H9 (cell line): ENCODE measurements around the gene PRPF4. TPM values are rescaled to one million over a fixed set of nuclear protein-coding genes. Genes with fewer than 3 reads are reported as not detected.

Experiments
- DNase-seq: peaks from one replicate; pipeline ENCODE4 v3.0.0-alpha.2; 2017
- H2AFZ ChIP-seq: one replicate; pipeline ENCODE4 v1.6.1; 2013; ENCODE audit warnings: mild to moderate bottlenecking, low read length, control low read depth, moderate library complexity
- H2AK5ac ChIP-seq: 2 replicates; pipeline ENCODE4 v1.6.1; 2013; ENCODE audit warnings: low read length, control low read depth, mixed read lengths; ENCODE audit not compliant: insufficient read length
- H2BK120ac ChIP-seq: one replicate; pipeline ENCODE4 v1.6.1; 2013; ENCODE audit warnings: low read depth, mild to moderate bottlenecking, low read length, control low read depth, inconsistent platforms; ENCODE audit not compliant: poor library complexity, severe bottlenecking
- H2BK12ac ChIP-seq: 2 replicates; pipeline ENCODE4 v1.6.1; 2013; ENCODE audit warnings: low read length, control low read depth, mixed read lengths, low read depth; ENCODE audit not compliant: insufficient read length
- H2BK15ac ChIP-seq: 2 replicates; pipeline ENCODE4 v1.6.1; 2013; ENCODE audit warnings: low read depth, low read length, control low read depth
- H2BK20ac ChIP-seq: one replicate; pipeline ENCODE4 v1.6.1; 2013; ENCODE audit warnings: low read depth, mild to moderate bottlenecking, low read length, control low read depth, inconsistent platforms; ENCODE audit not compliant: poor library complexity, severe bottlenecking
- H2BK5ac ChIP-seq: 2 replicates; pipeline ENCODE4 v1.6.1; 2013; ENCODE audit warnings: low read length, control low read depth, mixed read lengths; ENCODE audit not compliant: insufficient read length
- H3K14ac ChIP-seq: 2 replicates; pipeline ENCODE4 v1.6.1; 2013; ENCODE audit warnings: low read length, control low read depth; ENCODE audit not compliant: insufficient read depth
- H3K18ac ChIP-seq: 2 replicates; pipeline ENCODE4 v1.6.1; 2013; ENCODE audit warnings: low read depth, mild to moderate bottlenecking, mixed read lengths, low read length, control low read depth; ENCODE audit not compliant: insufficient read length
- H3K23ac ChIP-seq: 2 replicates; pipeline ENCODE4 v1.6.1; 2013; ENCODE audit warnings: low read length, control low read depth, mixed read lengths, low read depth; ENCODE audit not compliant: insufficient read length
- H3K23me2 ChIP-seq: 2 replicates; pipeline ENCODE4 v1.6.1; 2013; ENCODE audit warnings: low read depth, mild to moderate bottlenecking, mixed read lengths, low read length, control low read depth; ENCODE audit not compliant: insufficient read length, poor library complexity, severe bottlenecking
- H3K27ac ChIP-seq: 2 replicates; pipeline ENCODE4 v1.5.1; 2013; ENCODE audit warnings: low read length, control low read depth, mixed read lengths, low read depth; ENCODE audit not compliant: insufficient read length
- H3K27me3 ChIP-seq: 2 replicates; pipeline ENCODE4 v1.6.1; 2013; ENCODE audit warnings: low read length, control low read depth, inconsistent platforms; ENCODE audit not compliant: insufficient read depth
- H3K4ac ChIP-seq: 2 replicates; pipeline ENCODE4 v1.6.1; 2013; ENCODE audit warnings: low read depth, mild to moderate bottlenecking, control low read depth, inconsistent platforms, low read length, moderate library complexity
- H3K4me1 ChIP-seq: 2 replicates; pipeline ENCODE4 v1.6.1; 2013; ENCODE audit warnings: low read length, control low read depth, inconsistent platforms; ENCODE audit not compliant: insufficient read depth
- H3K4me2 ChIP-seq: 2 replicates; pipeline ENCODE4 v1.6.1; 2013; ENCODE audit warnings: low read length, control low read depth, mixed read lengths; ENCODE audit not compliant: insufficient read length, insufficient read depth
- H3K56ac ChIP-seq: 2 replicates; pipeline ENCODE4 v1.6.1; 2013; ENCODE audit warnings: low read depth, mild to moderate bottlenecking, mixed read lengths, low read length, control low read depth; ENCODE audit not compliant: insufficient read length
- H3K79me1 ChIP-seq: 2 replicates; pipeline ENCODE4 v1.6.1; 2013; ENCODE audit warnings: low read depth, mild to moderate bottlenecking, moderate library complexity, low read length, control low read depth, inconsistent platforms; ENCODE audit not compliant: insufficient read depth, poor library complexity, severe bottlenecking
- H3K79me2 ChIP-seq: 2 replicates; pipeline ENCODE4 v1.6.1; 2013; ENCODE audit warnings: low read length, control low read depth, inconsistent platforms; ENCODE audit not compliant: insufficient read depth
- H3K9ac ChIP-seq: 2 replicates; pipeline ENCODE4 v1.6.1; 2013; ENCODE audit warnings: low read length, control low read depth, mixed read lengths; ENCODE audit not compliant: insufficient read length; ENCODE audit errors: extremely low read depth
- H3K9me3 ChIP-seq: one replicate; pipeline ENCODE4 v1.6.1; 2013; ENCODE audit warnings: low read depth, low read length, inconsistent platforms; ENCODE audit not compliant: control insufficient read depth
- H3T11ph ChIP-seq: one replicate; pipeline ENCODE4 v1.6.1; 2013; ENCODE audit warnings: mild to moderate bottlenecking, low read length, control low read depth, inconsistent platforms
- H4K20me1 ChIP-seq: one replicate; pipeline ENCODE4 v1.6.1; 2013; ENCODE audit not compliant: control insufficient read depth, insufficient read length, insufficient read depth
- H4K5ac ChIP-seq: 2 replicates; pipeline ENCODE4 v1.6.1; 2013; ENCODE audit warnings: low read depth, mild to moderate bottlenecking, mixed read lengths, low read length, control low read depth; ENCODE audit not compliant: insufficient read length
- H4K8ac ChIP-seq: replicated peaks from 2 replicates; pipeline ENCODE4 v1.6.1; 2013; ENCODE audit warnings: low read length, control low read depth, mixed read lengths, low read depth; ENCODE audit not compliant: insufficient read length
- H4K91ac ChIP-seq: 2 replicates; pipeline ENCODE4 v1.6.1; 2013; ENCODE audit warnings: low read depth, mild to moderate bottlenecking, moderate library complexity, mixed read lengths, low read length, control low read depth; ENCODE audit not compliant: insufficient read length
- H3K27ac Mint-ChIP-seq, 3 experiments: 2 replicates in 2 of 3; 3 replicates in 1 of 3; pipeline ENCODE4 v1.8.0; 2020 to 2021; ENCODE audit warnings: mixed read lengths in 3 of 3, mild to moderate bottlenecking in 1 of 3, moderate library complexity in 1 of 3
- H3K27me3 Mint-ChIP-seq: 2 replicates; pipeline ENCODE4 v1.8.0; 2021; ENCODE audit warnings: low read depth, mild to moderate bottlenecking, moderate library complexity, mixed read lengths
- H3K36me3 Mint-ChIP-seq, 3 experiments: 2 replicates in 2 of 3; 3 replicates in 1 of 3; pipeline ENCODE4 v1.8.0; 2020 to 2021; ENCODE audit warnings: low read depth in 3 of 3, mixed read lengths in 3 of 3; ENCODE audit not compliant: insufficient read depth in 1 of 3
- H3K4me1 Mint-ChIP-seq, 2 experiments: 2 replicates each; pipeline ENCODE4 v1.8.0; 2020; ENCODE audit warnings: mixed read lengths in 2 of 2
- H3K4me3 Mint-ChIP-seq, 2 experiments: 2 replicates in 1 of 2; 3 replicates in 1 of 2; pipeline ENCODE4 v1.8.0; 2020 to 2021; ENCODE audit warnings: mild to moderate bottlenecking in 2 of 2, mixed read lengths in 2 of 2, moderate library complexity in 1 of 2
- H3K9me3 Mint-ChIP-seq, 2 experiments: 2 replicates in 1 of 2; 3 replicates in 1 of 2; pipeline ENCODE4 v1.8.0; 2020; ENCODE audit warnings: mild to moderate bottlenecking in 2 of 2, mixed read lengths in 2 of 2, moderate library complexity in 1 of 2
- CTCF ChIP-seq: fragments of 200-600 bp; sonication (generic); conservative IDR thresholded peaks from 3 replicates; pipeline ENCODE4 v1.8.0; 2021; ENCODE audit warnings: antibody characterized with exemption, mild to moderate bottlenecking
- WGBS: extraction: QIAGEN DNeasy Blood & Tissue Kit; methylation state at CpG from one replicate; pipeline ENCODE4 v1.1.7; 2013; ENCODE audit warnings: missing lambda C conversion rate, low lambda C conversion rate, mixed read lengths; ENCODE audit not compliant: insufficient read length; ENCODE audit errors: extremely low coverage; 5-methylcytosine and 5-hydroxymethylcytosine counted together
- total RNA-seq: library from RNA; stranded (reverse); gene quantifications from 2 replicates; pipeline ENCODE4 v1.2.1, GENCODE V29; 2021

Gene PRPF4
- total RNA-seq, 1 experiment from 2014 or later = 49.8 TPM

GRCh38 chr9:113238859-113239232 lies 36.6 kb upstream of the PRPF4 start:
- H2AFZ ChIP-seq = no peak overlapping the region
- no peak overlapping the region for H2BK12ac ChIP-seq

More at GRCh38 chr9:113238859-113239232, 36.6 kb upstream of the PRPF4 start:
- no peak overlapping the region for H3K4ac ChIP-seq
- no peaks in the 10 kb centered on the region for H4K20me1 ChIP-seq
- no peak overlapping the region for H3K4me2 ChIP-seq
- no peak overlapping the region for H2BK120ac ChIP-seq
- H3K14ac ChIP-seq = no peak overlapping the region
- no peak overlapping the region for H3K23ac ChIP-seq
- no peak for TF ChIP-seq CTCF
- no peaks in the 10 kb centered on the region for H3K4me1 ChIP-seq
- H2BK15ac ChIP-seq = no peak overlapping the region
- Mint-ChIP-seq H3K36me3 (no peaks in the 10 kb centered on the region; a peak in 1 of 7 replicates), H3K9me3 (no peaks in the 10 kb centered on the region), H3K27me3 (no peaks in the 10 kb centered on the region), H3K27ac (no peak overlapping the region), H3K4me3 (no peak overlapping the region), H3K4me1 (no peaks in the 10 kb centered on the region)
- H3K27ac ChIP-seq = no peak overlapping the region
- no peaks in the 10 kb centered on the region for H3K9me3 ChIP-seq
- no peak overlapping the region for H3K56ac ChIP-seq
- H4K91ac ChIP-seq = no peak overlapping the region
- H3T11ph ChIP-seq = no peak overlapping the region
- no peak overlapping the region for H4K8ac ChIP-seq
- no peaks in the 10 kb centered on the region for H3K23me2 ChIP-seq
- no peak overlapping the region for H2BK5ac ChIP-seq
- no peaks in the 10 kb centered on the region for H3K79me1 ChIP-seq
- no CpG with 5 or more reads among the region's 4 CpGs for WGBS
- H4K5ac ChIP-seq = no peak overlapping the region
- no peak overlapping the region for H3K9ac ChIP-seq
- H2AK5ac ChIP-seq = no peak overlapping the region
- H3K18ac ChIP-seq = no peak overlapping the region
- H3K79me2 ChIP-seq = 0 out of 2 replicates have a peak, but pooled peaks cover 2% of the 10 kb centered on the region
- H3K27me3 ChIP-seq = no peaks in the 10 kb centered on the region
- H2BK20ac ChIP-seq = no peak overlapping the region
- no peak for DNase-seq
